Dendritic cell treated with granulocyte-macrophage colony-stimulating factor and Interleukin-4, amounts not matched to agents 40 ng/mL and 50 ng/mL, for 4 days (primary cell): ENCODE data around the gene DLEC1.
"Not testable (repeated sequence)": the region's sequence is repeated elsewhere in the genome, so short reads cannot be mapped to it uniquely, and the experiment has no call there.

ENCODE experiments used
- H3K27ac Mint-ChIP-seq: one replicate; pipeline ENCODE4 v1.8.0; 2022; ENCODE audit warnings: mild to moderate bottlenecking, mixed read lengths
- H3K27me3 Mint-ChIP-seq: one replicate; pipeline ENCODE4 v1.8.0; 2022; ENCODE audit warnings: mild to moderate bottlenecking, mixed read lengths
- H3K36me3 Mint-ChIP-seq: one replicate; pipeline ENCODE4 v1.8.0; 2022; ENCODE audit warnings: low read depth, mixed read lengths
- H3K4me1 Mint-ChIP-seq: one replicate; pipeline ENCODE4 v1.8.0; 2022; ENCODE audit warnings: low read depth, mixed read lengths
- H3K4me3 Mint-ChIP-seq: one replicate; pipeline ENCODE4 v1.8.0; 2022; ENCODE audit warnings: mild to moderate bottlenecking, moderate library complexity, mixed read lengths
- H3K9me3 Mint-ChIP-seq: one replicate; pipeline ENCODE4 v1.8.0; 2022; ENCODE audit warnings: mixed read lengths
- intact Hi-C: fragments of 100-400 bp; cut with micrococcal nuclease; formaldehyde crosslinking; loops from one replicate; pipeline ENCODE4 v1.15.0; 2022

Gene DLEC1

GRCh38 chr3:38133557-38134405 is 94.8 kb downstream of the DLEC1 start:
- Mint-ChIP-seq H3K9me3 (no peaks in the 10 kb centered on the region), H3K27ac (no peak overlapping the region), H3K36me3 (peaks cover 88% of the 10 kb centered on the region), H3K4me3 (no peak overlapping the region), H3K4me1 (peaks cover 83% of the 10 kb centered on the region), H3K27me3 (no peaks in the 10 kb centered on the region)
- intact Hi-C loops: loop anchor here (5.0 kb wide), 1 partner anchor 99 kb away; no protein-coding TSS in a partner anchor

- not testable (repeated sequence) for H3K9me3 Mint-ChIP-seq, H3K27ac Mint-ChIP-seq, H3K27me3 Mint-ChIP-seq, H3K4me3 Mint-ChIP-seq
- Mint-ChIP-seq H3K4me1 (peaks cover 78% of the 10 kb centered on the region), H3K36me3 (peaks cover 81% of the 10 kb centered on the region)
- intact Hi-C loops: loop anchor here (5.0 kb wide), 3 partner anchors 98 to 1248 kb away; partner anchors contain the start of genes SLC25A38 and XYLB
Observed at GRCh38 chr3:38134517-38135143, 95.6 kb downstream of the DLEC1 start.

GRCh38 chr3:38135621-38136277 is 96.7 kb downstream of the DLEC1 start:
- not testable (repeated sequence) for H3K27me3 Mint-ChIP-seq, H3K9me3 Mint-ChIP-seq
- peaks cover 82% of the 10 kb centered on the region for H3K4me1 Mint-ChIP-seq
- H3K36me3 Mint-ChIP-seq: peaks cover 76% of the 10 kb centered on the region
- H3K4me3 Mint-ChIP-seq: peak overlapping the region; percentile 96
- intact Hi-C loops: loop anchor here (5.0 kb wide), 2 partner anchors 212 to 1247 kb away; partner anchors contain the start of genes SLC25A38 and XYLB
- H3K27ac Mint-ChIP-seq: peak overlapping the region; percentile 98

GRCh38 chr3:38136393-38136776 is 97.4 kb downstream of the DLEC1 start:
- H3K4me1 Mint-ChIP-seq: peaks cover 82% of the 10 kb centered on the region
- peak overlapping the region; percentile 98 for H3K27ac Mint-ChIP-seq
- H3K4me3 Mint-ChIP-seq: peak overlapping the region; percentile 96
- no peaks in the 10 kb centered on the region for H3K9me3 Mint-ChIP-seq
- intact Hi-C loops: loop anchor here (5.0 kb wide), 2 partner anchors 211 to 1246 kb away; partner anchors contain the start of genes SLC25A38 and XYLB
- H3K27me3 Mint-ChIP-seq: no peaks in the 10 kb centered on the region
- H3K36me3 Mint-ChIP-seq: peaks cover 76% of the 10 kb centered on the region

GRCh38 chr3:38136777-38137614 is 98.0 kb downstream of the DLEC1 start, which contains the start of gene ACAA1:
Gene ACAA1 (minus strand): TSS chr3:38137127. CDS start chr3:38137035, 92 bp downstream.
- H3K9me3 Mint-ChIP-seq: no peaks in the 10 kb centered on the region
- no peaks in the 10 kb centered on the region for H3K27me3 Mint-ChIP-seq
- peak within 1 kb of the TSS; percentile 96 for H3K4me3 Mint-ChIP-seq
- intact Hi-C loops: loop anchor here (1.0 to 5.0 kb wide), 3 partner anchors 28 to 1245 kb away; partner anchors contain the start of genes OXSR1, SLC25A38 and XYLB
- peak within 1 kb of the TSS; percentile 98 for H3K27ac Mint-ChIP-seq
- peaks cover 76% of the 10 kb centered on the region for H3K36me3 Mint-ChIP-seq
- H3K4me1 Mint-ChIP-seq: peaks cover 82% of the 10 kb centered on the region

- Mint-ChIP-seq H3K4me1 (peaks cover 80% of the 10 kb centered on the region), H3K4me3 (peak overlapping the region; percentile 96), H3K9me3 (no peaks in the 10 kb centered on the region), H3K36me3 (peaks cover 73% of the 10 kb centered on the region), H3K27ac (peak overlapping the region; percentile 98), H3K27me3 (no peaks in the 10 kb centered on the region)
- intact Hi-C loops: loop anchor here (1.0 to 5.0 kb wide), 3 partner anchors 28 to 1245 kb away; partner anchors contain the start of genes OXSR1, SLC25A38 and XYLB
Observed at GRCh38 chr3:38137615-38138348, 98.8 kb downstream of the DLEC1 start.

- H3K9me3 Mint-ChIP-seq: no peaks in the 10 kb centered on the region
- peaks cover 66% of the 10 kb centered on the region for H3K36me3 Mint-ChIP-seq
- intact Hi-C loops: loop anchor here (5.0 kb wide), 2 partner anchors 209 to 1244 kb away; partner anchors contain the start of genes SLC25A38 and XYLB
- peaks cover 80% of the 10 kb centered on the region for H3K4me1 Mint-ChIP-seq
- H3K27ac Mint-ChIP-seq: peak within 1 kb of the TSS; percentile 98
- no peaks in the 10 kb centered on the region for H3K27me3 Mint-ChIP-seq
- H3K4me3 Mint-ChIP-seq: peak within 1 kb of the TSS; percentile 96
Observed at GRCh38 chr3:38138349-38139190, 99.6 kb downstream of the DLEC1 start, which contains the start of gene MYD88. Gene MYD88 (plus strand): TSS chr3:38138661. CDS start chr3:38138701, 40 bp downstream.

- peaks cover 59% of the 10 kb centered on the region for H3K36me3 Mint-ChIP-seq
- intact Hi-C loops: loop anchor here (5.0 kb wide), 2 partner anchors 208 to 1243 kb away; partner anchors contain the start of genes SLC25A38 and XYLB
- H3K4me3 Mint-ChIP-seq: peak overlapping the region; percentile 96
- peak overlapping the region; percentile 98 for H3K27ac Mint-ChIP-seq
- H3K9me3 Mint-ChIP-seq: no peaks in the 10 kb centered on the region
- H3K27me3 Mint-ChIP-seq: no peaks in the 10 kb centered on the region
- peaks cover 80% of the 10 kb centered on the region for H3K4me1 Mint-ChIP-seq
Observed at GRCh38 chr3:38139191-38139590, 100.2 kb downstream of the DLEC1 start.

- H3K4me1 Mint-ChIP-seq: peaks cover 78% of the 10 kb centered on the region
- peaks cover 55% of the 10 kb centered on the region for H3K36me3 Mint-ChIP-seq
- H3K27ac Mint-ChIP-seq: peak overlapping the region; percentile 98
- H3K27me3 Mint-ChIP-seq: no peaks in the 10 kb centered on the region
- intact Hi-C loops: loop anchor here (5.0 kb wide), 2 partner anchors 208 to 1243 kb away; partner anchors contain the start of genes SLC25A38 and XYLB
- peak overlapping the region; percentile 96 for H3K4me3 Mint-ChIP-seq
- no peaks in the 10 kb centered on the region for H3K9me3 Mint-ChIP-seq
Observed at GRCh38 chr3:38139652-38140051, 100.6 kb downstream of the DLEC1 start.

GRCh38 chr3:38140326-38141172 is 101.5 kb downstream of the DLEC1 start:
- H3K27ac Mint-ChIP-seq: no peak overlapping the region
- H3K4me1 Mint-ChIP-seq: peaks cover 70% of the 10 kb centered on the region
- H3K4me3 Mint-ChIP-seq: peak overlapping the region; percentile 96
- no peaks in the 10 kb centered on the region for H3K9me3 Mint-ChIP-seq
- intact Hi-C loops: no loop called here
- H3K36me3 Mint-ChIP-seq: peaks cover 47% of the 10 kb centered on the region
- H3K27me3 Mint-ChIP-seq: no peaks in the 10 kb centered on the region
